IMR-90 (cell line): ENCODE data around the gene IRX3. TPM values are rescaled to one million over a fixed set of nuclear protein-coding genes. Genes with fewer than 3 reads are reported as not detected.

Experiments
- ATAC-seq: fragments of 200-7000 bp; cut with Tn5 transposase; 2 replicates; pipeline ENCODE4 v1.9.1; 2020; ENCODE audit warnings: low read depth, mild to moderate bottlenecking, moderate library complexity
- BruUV-seq: library from RNA; stranded (reverse); fragments of 400-500 nt; replicated peaks from 2 replicates; lab custom pipeline; 2021; lab: Mats Ljungman, UMichigan
- CTCF ChIA-PET: fragments of 300-600 bp; formaldehyde crosslinking; extraction: SDS; loops from one replicate; lab custom pipeline; 2021; ENCODE audit warnings: antibody characterized with exemption; lab: Yijun Ruan, JAX
- POLR2A ChIA-PET: fragments of 300-600 bp; sonication (Branson Sonifier 250); formaldehyde crosslinking; loops from one replicate; lab custom pipeline; 2022; ENCODE audit warnings: antibody characterized with exemption; ENCODE audit not compliant: unreplicated experiment; lab: Charles Lee
- DNase-seq: peaks from one replicate; pipeline ENCODE4 v3.0.0; 2013
- H2AFZ ChIP-seq: replicated peaks from 2 replicates; pipeline ENCODE3; 2013; ENCODE audit warnings: low read length, mild to moderate bottlenecking; ENCODE audit not compliant: poor library complexity
- H2AK5ac ChIP-seq: 2 replicates; pipeline ENCODE4 v1.6.1; 2013; ENCODE audit warnings: low read depth, low read length, inconsistent platforms
- H2AK9ac ChIP-seq: replicated peaks from 2 replicates; pipeline ENCODE3; 2013; ENCODE audit warnings: mild to moderate bottlenecking, low read depth, low read length, moderate library complexity; ENCODE audit not compliant: poor library complexity
- H2BK120ac ChIP-seq: 2 replicates; pipeline ENCODE4 v1.6.1; 2013; ENCODE audit warnings: low read depth, low read length, inconsistent platforms
- H2BK15ac ChIP-seq: 3 replicates; pipeline ENCODE4 v1.6.1; 2013; ENCODE audit warnings: low read depth, low read length, inconsistent platforms
- H2BK20ac ChIP-seq: 2 replicates; pipeline ENCODE4 v1.6.1; 2013; ENCODE audit warnings: low read depth, mild to moderate bottlenecking, inconsistent platforms, low read length, moderate library complexity
- H2BK5ac ChIP-seq: 2 replicates; pipeline ENCODE4 v1.6.1; 2013; ENCODE audit warnings: mild to moderate bottlenecking, low read depth, low read length, inconsistent platforms; ENCODE audit not compliant: poor library complexity, severe bottlenecking
- H3K14ac ChIP-seq: replicated peaks from 2 replicates; pipeline ENCODE4 v1.6.1; 2013; ENCODE audit warnings: low read depth, low read length, inconsistent platforms
- H3K18ac ChIP-seq: 2 replicates; pipeline ENCODE4 v1.6.1; 2013; ENCODE audit warnings: low read depth, low read length, control low read depth
- H3K23ac ChIP-seq: 2 replicates; pipeline ENCODE4 v1.6.1; 2013; ENCODE audit warnings: low read depth, low read length, inconsistent platforms
- H3K27ac ChIP-seq: 2 replicates; pipeline ENCODE4 v1.5.1; 2013; ENCODE audit warnings: mild to moderate bottlenecking, control low read depth, low read length; ENCODE audit not compliant: insufficient read depth
- H3K27me3 ChIP-seq: 2 replicates; pipeline ENCODE4 v1.6.1; 2013; ENCODE audit warnings: low read length; ENCODE audit not compliant: control insufficient read depth, insufficient read depth
- H3K36me3 ChIP-seq: 2 replicates; pipeline ENCODE4 v1.6.1; 2013; ENCODE audit warnings: low read length, mixed read lengths; ENCODE audit not compliant: control insufficient read depth, insufficient read depth
- H3K4ac ChIP-seq: 2 replicates; pipeline ENCODE4 v1.6.1; 2013; ENCODE audit warnings: low read depth, low read length, inconsistent platforms
- H3K4me1 ChIP-seq: 2 replicates; pipeline ENCODE4 v1.6.1; 2013; ENCODE audit warnings: low read length, mixed read lengths; ENCODE audit not compliant: control insufficient read depth, insufficient read depth
- H3K4me2 ChIP-seq: 2 replicates; pipeline ENCODE4 v1.6.1; 2013; ENCODE audit warnings: low read depth, mild to moderate bottlenecking, control low read depth, low read length, moderate library complexity
- H3K4me3 ChIP-seq: 2 replicates; pipeline ENCODE4 v1.5.1; 2013; ENCODE audit warnings: low read depth, mild to moderate bottlenecking, control low read depth, low read length, moderate library complexity; ENCODE audit not compliant: insufficient read depth
- H3K56ac ChIP-seq: 2 replicates; pipeline ENCODE4 v1.6.1; 2013; ENCODE audit warnings: low read length, inconsistent platforms; ENCODE audit not compliant: insufficient read depth; ENCODE audit errors: extremely low read depth
- H3K79me1 ChIP-seq, 2 experiments: 2 replicates each; pipeline ENCODE4 v1.6.1; 2013; ENCODE audit warnings: low read length in 2 of 2, inconsistent platforms in 1 of 2, low read depth in 1 of 2
- H3K9ac ChIP-seq: 2 replicates; pipeline ENCODE4 v1.6.1; 2013; ENCODE audit warnings: low read depth, low read length, control low read depth
- H3K9me1 ChIP-seq: 2 replicates; pipeline ENCODE4 v1.6.1; 2013; ENCODE audit warnings: low read length, inconsistent platforms; ENCODE audit not compliant: insufficient read depth
- H3K9me3 ChIP-seq: 2 replicates; pipeline ENCODE4 v1.6.1; 2013; ENCODE audit warnings: low read length; ENCODE audit not compliant: control insufficient read depth, insufficient read depth
- H4K20me1 ChIP-seq: 2 replicates; pipeline ENCODE4 v1.6.1; 2013; ENCODE audit warnings: low read length, inconsistent platforms; ENCODE audit not compliant: insufficient read depth
- H4K5ac ChIP-seq: 2 replicates; pipeline ENCODE4 v1.6.1; 2013; ENCODE audit warnings: mild to moderate bottlenecking, low read depth, low read length, control low read depth
- H4K8ac ChIP-seq, 2 experiments: 2 replicates each; pipeline ENCODE4 v1.6.1; 2013; ENCODE audit warnings: low read depth in 2 of 2, low read length in 2 of 2, control low read depth in 1 of 2, inconsistent platforms in 1 of 2
- H4K91ac ChIP-seq: 2 replicates; pipeline ENCODE4 v1.6.1; 2013; ENCODE audit warnings: low read depth, low read length, inconsistent platforms; ENCODE audit not compliant: insufficient read depth
- BHLHE40 ChIP-seq: fragments of 150-350 bp; IDR thresholded peaks from 2 replicates; pipeline ENCODE4 v1.6.1; 2016; ENCODE audit warnings: mild to moderate bottlenecking, low read depth, low read length
- CHD1 ChIP-seq: IDR thresholded peaks from 2 replicates; pipeline ENCODE4 v1.6.1; 2012; ENCODE audit warnings: low read depth, low read length, improper control_type of control experiment
- CTCF ChIP-seq: conservative IDR thresholded peaks from 2 replicates; pipeline ENCODE4 v1.5.1; 2012; ENCODE audit warnings: mild to moderate bottlenecking, low read depth, low read length, improper control_type of control experiment
- MAFK ChIP-seq: IDR thresholded peaks from 2 replicates; pipeline ENCODE4 v1.6.1; 2012; ENCODE audit warnings: low read depth, low read length, improper control_type of control experiment
- MAZ ChIP-seq: IDR thresholded peaks from 2 replicates; pipeline ENCODE4 v1.6.1; 2012; ENCODE audit warnings: low read depth, mild to moderate bottlenecking, low read length, improper control_type of control experiment, moderate library complexity, borderline replicate concordance
- MXI1 ChIP-seq: IDR thresholded peaks from 2 replicates; pipeline ENCODE4 v1.6.1; 2012; ENCODE audit warnings: low read depth, mild to moderate bottlenecking, low read length, moderate library complexity, borderline replicate concordance
- NFE2L2 ChIP-seq: fragments of 150-350 bp; IDR thresholded peaks from 2 replicates; pipeline ENCODE4 v1.6.1; 2016; ENCODE audit warnings: low read depth, mild to moderate bottlenecking, low read length
- POLR2A ChIP-seq: IDR thresholded peaks from 2 replicates; pipeline ENCODE4 v1.6.1; 2012; ENCODE audit warnings: mild to moderate bottlenecking, low read depth, low read length
- RCOR1 ChIP-seq: IDR thresholded peaks from 2 replicates; pipeline ENCODE4 v1.6.1; 2012; ENCODE audit warnings: mild to moderate bottlenecking, low read length, improper control_type of control experiment; ENCODE audit not compliant: insufficient replicate concordance
- RFX5 ChIP-seq: IDR thresholded peaks from 2 replicates; pipeline ENCODE4 v1.8.0; 2012; ENCODE audit warnings: low read depth, mild to moderate bottlenecking, low read length, moderate library complexity
- SMC3 ChIP-seq: fragments of 150-350 bp; IDR thresholded peaks from 2 replicates; pipeline ENCODE4 v1.6.1; 2016; ENCODE audit warnings: low read depth, mild to moderate bottlenecking, antibody characterized with exemption, low read length, moderate library complexity
- WGBS, 2 experiments: methylation state at CpG; one replicate each; pipeline versions ENCODE4 v1.1.5 to v1.1.7; 2013; ENCODE audit warnings: missing lambda C conversion rate in 2 of 2; ENCODE audit not compliant: insufficient read length in 1 of 2; ENCODE audit errors: extremely low coverage in 2 of 2; 5-methylcytosine and 5-hydroxymethylcytosine counted together
- dilution Hi-C: fragments of 300-500 bp; cut with HindIII; formaldehyde crosslinking; loops from one replicate; pipeline ENCODE4 v1.14.3; 2018; ENCODE audit warnings: low sequenced_read_pairs; ENCODE audit not compliant: unreplicated experiment
- in situ Hi-C: fragments of 300-500 bp; cut with MboI; formaldehyde crosslinking; loops from 3 replicates; pipeline ENCODE4 v1.14.3; 2019; ENCODE audit warnings: low sequenced_read_pairs, inconsistent platforms, mixed read lengths
- intact Hi-C: fragments of 100-400 bp; cut with micrococcal nuclease; formaldehyde crosslinking; loops from 2 replicates; pipeline ENCODE4 v1.10.0; 2022
- polyA plus RNA-seq, 3 experiments: library from polyadenylated mRNA; depleted of rRNA; stranded (reverse); fragments of >200 nt; gene quantifications; 2 replicates each; pipeline ENCODE4 v1.2.3, GENCODE V29; 2012; ENCODE audit warnings: low replicate concordance in 1 of 3
- total RNA-seq: library from RNA; depleted of rRNA; stranded (reverse); fragments of >200 nt; gene quantifications from 2 replicates; pipeline ENCODE4 v1.2.3, GENCODE V29; 2012
- TF ChIP-seq, protein P1 (sequence below): fragments of 150-350 bp; IDR thresholded peaks from 2 replicates; pipeline ENCODE4 v1.6.1; 2017; ENCODE audit warnings: mild to moderate bottlenecking, antibody characterized with exemption, low read length, low read depth
- TF ChIP-seq, protein P2 (sequence below): fragments of 150-350 bp; IDR thresholded peaks from 2 replicates; pipeline ENCODE4 v1.6.1; 2016; ENCODE audit warnings: low read depth, mild to moderate bottlenecking, low read length, moderate library complexity, borderline replicate concordance

The IRX3 gene
- total and polyA plus RNA-seq, 2 of the 4 experiments (the other 2 are of a cell fraction): not detected

GRCh38 chr16:54277845-54278703, 8.5 kb downstream of the IRX3 start:
- TF ChIP-seq CTCF (no peak), NFE2L2 (no peak), SMC3 (no peak), MXI1 (no peak), CHD1 (no peak), BHLHE40 (no peak), MAZ (no peak), RFX5 (no peak), POLR2A (no peak), RCOR1 (no peak), MAFK (no peak)
- TF ChIP-seq, protein P1, sequence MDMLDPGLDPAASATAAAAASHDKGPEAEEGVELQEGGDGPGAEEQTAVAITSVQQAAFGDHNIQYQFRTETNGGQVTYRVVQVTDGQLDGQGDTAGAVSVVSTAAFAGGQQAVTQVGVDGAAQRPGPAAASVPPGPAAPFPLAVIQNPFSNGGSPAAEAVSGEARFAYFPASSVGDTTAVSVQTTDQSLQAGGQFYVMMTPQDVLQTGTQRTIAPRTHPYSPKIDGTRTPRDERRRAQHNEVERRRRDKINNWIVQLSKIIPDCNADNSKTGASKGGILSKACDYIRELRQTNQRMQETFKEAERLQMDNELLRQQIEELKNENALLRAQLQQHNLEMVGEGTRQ: no peak
- TF ChIP-seq, protein P2, sequence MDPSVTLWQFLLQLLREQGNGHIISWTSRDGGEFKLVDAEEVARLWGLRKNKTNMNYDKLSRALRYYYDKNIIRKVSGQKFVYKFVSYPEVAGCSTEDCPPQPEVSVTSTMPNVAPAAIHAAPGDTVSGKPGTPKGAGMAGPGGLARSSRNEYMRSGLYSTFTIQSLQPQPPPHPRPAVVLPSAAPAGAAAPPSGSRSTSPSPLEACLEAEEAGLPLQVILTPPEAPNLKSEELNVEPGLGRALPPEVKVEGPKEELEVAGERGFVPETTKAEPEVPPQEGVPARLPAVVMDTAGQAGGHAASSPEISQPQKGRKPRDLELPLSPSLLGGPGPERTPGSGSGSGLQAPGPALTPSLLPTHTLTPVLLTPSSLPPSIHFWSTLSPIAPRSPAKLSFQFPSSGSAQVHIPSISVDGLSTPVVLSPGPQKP: no peak
- DNase-seq: no peak
- H3K79me1 ChIP-seq: no peaks in the 10 kb centered on the region
- CTCF ChIA-PET: interaction anchor here (0.6 kb wide), 1 partner anchor 505 kb away, joined by 3 read pairs; no protein-coding TSS in a partner anchor
- H4K8ac ChIP-seq: no peak overlapping the region
- no peak overlapping the region for H3K23ac ChIP-seq
- dilution Hi-C loops: no loop called here
- no peak overlapping the region for H4K5ac ChIP-seq
- no peaks in the 10 kb centered on the region for H4K20me1 ChIP-seq
- in situ Hi-C loops: loop anchor here (25.0 kb wide), 2 partner anchors 516 to 659 kb away; partner anchors contain the start of gene IRX5
- H3K4me2 ChIP-seq: no peak overlapping the region
- H2AK9ac ChIP-seq: no peak overlapping the region
- no peak overlapping the region for H2BK120ac ChIP-seq
- H2BK5ac ChIP-seq: no peak overlapping the region
- no peak overlapping the region for H3K9ac ChIP-seq
- H2AFZ ChIP-seq: no peak overlapping the region
- H3K27ac ChIP-seq: no peak overlapping the region
- no peaks in the 10 kb centered on the region for H3K36me3 ChIP-seq
- BruUV-seq: no TSS peak
- POLR2A ChIA-PET: no interaction called here
- ATAC-seq: no peak
- H3K27me3 ChIP-seq: peaks cover 43% of the 10 kb centered on the region
- H2BK15ac ChIP-seq: no peak overlapping the region
- H2BK20ac ChIP-seq: no peak overlapping the region
- no peak overlapping the region for H3K4me3 ChIP-seq
- H3K4ac ChIP-seq: no peak overlapping the region
- H4K91ac ChIP-seq: no peak overlapping the region
- no peak overlapping the region for H3K18ac ChIP-seq
- WGBS, 2 experiments: 63% methylated on average over 9 of the region's 17 CpGs; no CpG with 5 or more reads in 1 of the 2 experiments
- intact Hi-C loops: no loop called here
- peaks cover 2% of the 10 kb centered on the region; the same call in 1 of the 2 replicates for H3K4me1 ChIP-seq
- H3K14ac ChIP-seq: no peak overlapping the region
- no peaks in the 10 kb centered on the region for H3K9me1 ChIP-seq
- H3K56ac ChIP-seq: no peak overlapping the region
- no peak overlapping the region for H2AK5ac ChIP-seq
- no peaks in the 10 kb centered on the region; the same call in 1 of the 2 replicates for H3K9me3 ChIP-seq
